ENCODE measurements around the gene TIGD1. TPM values are rescaled to one million over a fixed set of nuclear protein-coding genes. Genes with fewer than 3 reads are reported as not detected.

Gene TIGD1
- total RNA-seq, 5 donors from 2014 or later (not counting 1 experiment from before 2014, with no cell fraction given), result 15.6 to 20.4 (median 16.9) TPM

DNA sequence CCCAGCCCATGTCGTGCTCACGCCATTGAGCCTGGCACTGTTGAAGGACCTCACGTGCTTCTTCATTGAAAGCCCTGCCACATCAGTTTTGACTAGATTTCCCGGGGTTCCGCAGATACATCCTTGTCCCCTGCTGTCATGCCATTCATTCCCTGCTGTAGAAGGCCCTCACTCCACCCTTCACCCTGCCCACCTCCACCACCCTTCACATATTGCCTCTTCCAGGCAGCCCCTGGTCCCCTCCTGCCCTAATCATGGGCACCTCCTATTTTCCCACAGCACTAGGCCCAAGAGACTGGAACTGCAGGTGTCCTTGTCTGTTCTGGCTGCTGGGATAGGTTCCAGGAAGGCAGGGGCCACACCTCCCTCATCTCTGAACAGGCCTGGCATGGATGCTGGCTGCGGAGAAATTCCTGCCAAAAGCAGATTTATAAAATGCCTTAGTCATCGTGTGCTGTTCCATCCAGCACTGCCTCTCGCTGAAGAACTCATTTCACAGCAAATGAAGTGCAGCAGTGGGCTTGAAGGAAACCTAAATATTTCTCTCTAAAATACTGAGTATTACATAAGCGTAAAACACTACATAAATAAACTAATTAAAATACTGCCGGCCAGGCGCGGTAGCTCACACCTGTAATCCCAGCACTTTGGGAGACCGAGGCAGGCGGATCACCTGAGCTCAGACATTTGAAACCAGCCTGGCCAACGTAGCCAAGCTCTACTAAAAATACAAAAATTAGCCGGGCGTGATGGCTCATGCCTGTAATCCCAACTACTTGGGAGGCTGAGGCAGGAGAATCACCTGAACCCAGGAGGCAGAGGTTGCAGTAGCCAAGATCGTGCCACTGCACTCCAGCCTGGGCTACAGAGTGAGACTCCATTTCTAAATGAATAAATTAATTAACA is 38.6 kb upstream of the TIGD1 start:
- H3K27me3 ChIP-seq (replicated peaks in 1 of 2; ENCODE audit: control insufficient read depth in 2 of 2, extremely low read depth in 1 of 2, insufficient read depth in 2 of 2, low read length in 1 of 2), result no peaks in the 10 kb centered on the region
- peaks cover 14% of the 10 kb centered on the region for H3K36me3 Mint-ChIP-seq
- H3K27ac ChIP-seq (ENCODE audit: low read length), result no peak overlapping the region
- peaks cover 0 to 3% of the 10 kb centered on the region in 2 donors for H3K36me3 ChIP-seq (ENCODE audit: control insufficient read depth in 2 of 2, extremely low read depth in 1 of 2, insufficient read depth in 1 of 2, low read length in 1 of 2)
- no peak for ATAC-seq (replicated peaks in 1 of 4)
- H3K9me3 ChIP-seq, result no peaks in the 10 kb centered on the region
- ChIA-PET POLR2A (no interaction called here), CTCF (no interaction called here)
- H3K4me1 Mint-ChIP-seq, result no peaks in the 10 kb centered on the region
- DNase-seq, result no peak
- H3K4me3 Mint-ChIP-seq, result no peak overlapping the region
- H3K27me3 Mint-ChIP-seq, result no peaks in the 10 kb centered on the region
- H3K4me1 ChIP-seq (ENCODE audit: control insufficient read depth in 1 of 2, extremely low read depth in 1 of 2, insufficient read depth in 2 of 2, low read length in 2 of 2), result no peaks in the 10 kb centered on the region
- whole genome bisulfite sequencing (ENCODE audit: insufficient coverage), result 88% methylated on average over 11 of the region's 18 CpGs
- no peak overlapping the region for H3K27ac Mint-ChIP-seq
- H3K9me3 Mint-ChIP-seq, result no peaks in the 10 kb centered on the region
- no peak overlapping the region for H3K4me3 ChIP-seq (ENCODE audit: control insufficient read depth in 1 of 2, extremely low read depth in 1 of 2, low read length in 1 of 2)

- no peaks in the 10 kb centered on the region for H3K27me3 Mint-ChIP-seq
- H3K27me3 ChIP-seq (replicated peaks in 1 of 2; ENCODE audit: control insufficient read depth in 2 of 2, extremely low read depth in 1 of 2, insufficient read depth in 2 of 2, low read length in 1 of 2), result no peaks in the 10 kb centered on the region
- ATAC-seq (replicated peaks in 1 of 4) (no peak), DNase-seq (no peak)
- no peak overlapping the region for H3K4me3 Mint-ChIP-seq
- H3K9me3 ChIP-seq, result no peaks in the 10 kb centered on the region
- POLR2A ChIA-PET, result no interaction called here
- no peaks in the 10 kb centered on the region for H3K4me1 Mint-ChIP-seq
- peaks cover 22% of the 10 kb centered on the region for H3K36me3 Mint-ChIP-seq
- peaks cover 0 to 9% of the 10 kb centered on the region in 2 donors for H3K36me3 ChIP-seq (ENCODE audit: control insufficient read depth in 2 of 2, extremely low read depth in 1 of 2, insufficient read depth in 1 of 2, low read length in 1 of 2)
- H3K9me3 Mint-ChIP-seq, result peaks cover 0 to 3% (median 0%) of the 10 kb centered on the region in 3 donors
- no peak overlapping the region for H3K27ac Mint-ChIP-seq
- no peak overlapping the region for H3K27ac ChIP-seq (ENCODE audit: low read length)
- H3K4me1 ChIP-seq (ENCODE audit: control insufficient read depth in 1 of 2, extremely low read depth in 1 of 2, insufficient read depth in 2 of 2, low read length in 2 of 2), result no peaks in the 10 kb centered on the region
- CTCF ChIA-PET, result no interaction called here
- WGBS (ENCODE audit: insufficient coverage), result 77% methylated on average over 7 of the region's 8 CpGs
- H3K4me3 ChIP-seq (ENCODE audit: control insufficient read depth in 1 of 2, extremely low read depth in 1 of 2, low read length in 1 of 2), result no peak overlapping the region
These were observed 37.7 kb upstream of the TIGD1 start for GRCh38 chr2:232588031-232588430.

- ATAC-seq (replicated peaks in 1 of 4), result no peak
- no peak overlapping the region for H3K27ac Mint-ChIP-seq
- Histone ChIP-seq H3K4me1 (ENCODE audit: control insufficient read depth in 1 of 2, extremely low read depth in 1 of 2, insufficient read depth in 2 of 2, low read length in 2 of 2) (no peaks in the 10 kb centered on the region), H3K36me3 (ENCODE audit: control insufficient read depth in 2 of 2, extremely low read depth in 1 of 2, insufficient read depth in 1 of 2, low read length in 1 of 2) (peaks cover 3 to 13% of the 10 kb centered on the region in 2 donors), H3K27me3 (replicated peaks in 1 of 2; ENCODE audit: control insufficient read depth in 2 of 2, extremely low read depth in 1 of 2, insufficient read depth in 2 of 2, low read length in 1 of 2) (no peaks in the 10 kb centered on the region), H3K4me3 (ENCODE audit: control insufficient read depth in 1 of 2, extremely low read depth in 1 of 2, low read length in 1 of 2) (no peak overlapping the region), H3K9me3 (no peaks in the 10 kb centered on the region), H3K27ac (ENCODE audit: low read length) (no peak overlapping the region)
- ChIA-PET POLR2A (no interaction called here), CTCF (no interaction called here)
- H3K9me3 Mint-ChIP-seq, result peaks cover 0 to 3% (median 0%) of the 10 kb centered on the region in 3 donors
- no peaks in the 10 kb centered on the region for H3K4me1 Mint-ChIP-seq
- 82% methylated on average over 4 of the region's 7 CpGs for WGBS (ENCODE audit: insufficient coverage)
- DNase-seq, result no peak
- H3K36me3 Mint-ChIP-seq, result peaks cover 27% of the 10 kb centered on the region
- H3K27me3 Mint-ChIP-seq, result no peaks in the 10 kb centered on the region
- no peak overlapping the region for H3K4me3 Mint-ChIP-seq
These were observed 37.2 kb upstream of the TIGD1 start for GRCh38 chr2:232587512-232587911.

- H3K27me3 ChIP-seq (replicated peaks in 1 of 2; ENCODE audit: control insufficient read depth in 2 of 2, extremely low read depth in 1 of 2, insufficient read depth in 2 of 2, low read length in 1 of 2), result no peaks in the 10 kb centered on the region
- WGBS (ENCODE audit: insufficient coverage), result 93% methylated on average over 3 of the region's 5 CpGs
- no peak overlapping the region for H3K27ac ChIP-seq (ENCODE audit: low read length)
- H3K36me3 ChIP-seq (ENCODE audit: control insufficient read depth in 2 of 2, extremely low read depth in 1 of 2, insufficient read depth in 1 of 2, low read length in 1 of 2), result peaks cover 7 to 18% of the 10 kb centered on the region in 2 donors
- DNase-seq, result no peak
- POLR2A ChIA-PET, result no interaction called here
- ATAC-seq (replicated peaks in 1 of 4), result no peak
- H3K9me3 Mint-ChIP-seq, result peaks cover 0 to 3% (median 0%) of the 10 kb centered on the region in 3 donors
- H3K4me3 Mint-ChIP-seq, result no peak overlapping the region
- no peaks in the 10 kb centered on the region for H3K4me1 Mint-ChIP-seq
- peaks cover 32% of the 10 kb centered on the region for H3K36me3 Mint-ChIP-seq
- no peaks in the 10 kb centered on the region for H3K4me1 ChIP-seq (ENCODE audit: control insufficient read depth in 1 of 2, extremely low read depth in 1 of 2, insufficient read depth in 2 of 2, low read length in 2 of 2)
- no peaks in the 10 kb centered on the region for H3K27me3 Mint-ChIP-seq
- H3K9me3 ChIP-seq, result no peaks in the 10 kb centered on the region
- CTCF ChIA-PET, result interaction anchor here in 1 of 2 donors (0.7 kb wide), 1 partner anchor 319 kb away, joined by 8 read pairs; no protein-coding TSS in a partner anchor
- no peak overlapping the region for H3K27ac Mint-ChIP-seq
- H3K4me3 ChIP-seq (ENCODE audit: control insufficient read depth in 1 of 2, extremely low read depth in 1 of 2, low read length in 1 of 2), result no peak overlapping the region
These were observed 36.7 kb upstream of the TIGD1 start for GRCh38 chr2:232586943-232587505.

DNA sequence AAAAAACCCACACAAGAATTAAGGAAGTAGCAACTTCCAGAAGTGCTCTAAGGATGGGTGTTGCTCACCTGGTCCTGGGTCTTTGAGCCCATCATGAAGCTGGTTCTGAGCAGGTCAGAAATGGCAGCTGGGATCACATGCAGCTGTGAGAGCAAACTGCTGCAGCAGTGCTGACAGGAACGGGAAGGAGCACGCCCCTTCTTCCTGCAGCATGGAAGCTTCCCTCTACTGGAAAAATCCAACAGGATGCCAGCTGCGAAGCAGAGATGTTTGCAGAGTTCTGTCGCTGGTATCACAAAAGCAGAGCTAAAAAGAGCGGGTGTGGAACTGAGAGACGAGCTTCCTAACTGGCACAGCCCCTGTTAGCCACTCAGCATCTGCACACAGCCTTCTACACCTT is 33.9 kb upstream of the TIGD1 start:
- Histone ChIP-seq H3K27ac (ENCODE audit: low read length) (no peak overlapping the region), H3K27me3 (replicated peaks in 1 of 2; ENCODE audit: control insufficient read depth in 2 of 2, extremely low read depth in 1 of 2, insufficient read depth in 2 of 2, low read length in 1 of 2) (no peaks in the 10 kb centered on the region), H3K4me1 (ENCODE audit: control insufficient read depth in 1 of 2, extremely low read depth in 1 of 2, insufficient read depth in 2 of 2, low read length in 2 of 2) (no peaks in the 10 kb centered on the region), H3K4me3 (ENCODE audit: control insufficient read depth in 1 of 2, extremely low read depth in 1 of 2, low read length in 1 of 2) (no peak overlapping the region), H3K36me3 (ENCODE audit: control insufficient read depth in 2 of 2, extremely low read depth in 1 of 2, insufficient read depth in 1 of 2, low read length in 1 of 2) (peaks cover 12 to 33% of the 10 kb centered on the region in 2 donors), H3K9me3 (no peaks in the 10 kb centered on the region)
- H3K27me3 Mint-ChIP-seq, result no peaks in the 10 kb centered on the region
- no peak for DNase-seq
- no peak overlapping the region for H3K27ac Mint-ChIP-seq
- CTCF ChIA-PET, result no interaction called here
- H3K4me3 Mint-ChIP-seq, result no peak overlapping the region
- H3K9me3 Mint-ChIP-seq, result peaks cover 0 to 3% (median 0%) of the 10 kb centered on the region in 3 donors
- POLR2A ChIA-PET, result no interaction called here
- no peaks in the 10 kb centered on the region for H3K4me1 Mint-ChIP-seq
- WGBS (ENCODE audit: insufficient coverage), result 100% methylated on average over 3 of the region's 6 CpGs
- no peak for ATAC-seq (replicated peaks in 1 of 4)
- H3K36me3 Mint-ChIP-seq, result peaks cover 53% of the 10 kb centered on the region

DNA sequence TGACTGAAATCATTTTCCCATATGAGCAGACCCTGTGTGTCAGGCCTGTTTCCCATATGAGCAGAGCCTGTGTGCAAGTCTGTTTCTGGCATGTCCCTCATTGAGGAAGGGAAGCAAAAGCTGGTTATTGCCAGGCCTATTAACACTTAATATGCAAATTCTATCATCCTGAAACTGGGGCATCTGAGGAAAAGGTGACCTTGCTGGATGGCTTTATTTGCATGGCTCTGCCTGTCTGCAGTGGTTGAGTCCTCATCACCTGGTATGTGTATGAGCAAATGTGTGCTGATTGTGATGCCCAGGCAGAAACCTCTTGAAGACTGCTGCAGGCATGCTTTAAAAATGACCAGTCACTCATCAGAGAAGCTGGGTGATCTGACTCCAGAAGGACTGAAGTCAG is 31.4 kb upstream of the TIGD1 start:
- ChIA-PET POLR2A (no interaction called here), CTCF (no interaction called here)
- Mint-ChIP-seq H3K4me1 (no peaks in the 10 kb centered on the region), H3K27ac (no peak overlapping the region), H3K4me3 (no peak overlapping the region), H3K9me3 (peaks cover 0 to 3% (median 0%) of the 10 kb centered on the region in 3 donors), H3K27me3 (no peaks in the 10 kb centered on the region), H3K36me3 (peaks cover 65% of the 10 kb centered on the region)
- ATAC-seq (replicated peaks in 1 of 4) (no peak), DNase-seq (no peak)
- H3K27ac ChIP-seq (ENCODE audit: low read length), result no peak overlapping the region
- H3K27me3 ChIP-seq (replicated peaks in 1 of 2; ENCODE audit: control insufficient read depth in 2 of 2, extremely low read depth in 1 of 2, insufficient read depth in 2 of 2, low read length in 1 of 2), result no peaks in the 10 kb centered on the region
- no peaks in the 10 kb centered on the region for H3K4me1 ChIP-seq (ENCODE audit: control insufficient read depth in 1 of 2, extremely low read depth in 1 of 2, insufficient read depth in 2 of 2, low read length in 2 of 2)
- H3K36me3 ChIP-seq (ENCODE audit: control insufficient read depth in 2 of 2, extremely low read depth in 1 of 2, insufficient read depth in 1 of 2, low read length in 1 of 2), result peaks cover 12 to 47% of the 10 kb centered on the region in 2 donors
- H3K4me3 ChIP-seq (ENCODE audit: control insufficient read depth in 1 of 2, extremely low read depth in 1 of 2, low read length in 1 of 2), result no peak overlapping the region
- no peaks in the 10 kb centered on the region for H3K9me3 ChIP-seq
